SU-DHL-6 (cell line): ENCODE results near the gene LRRFIP1.

Experiments
- H2AFZ ChIP-seq: fragments of 200-600 bp; sonication (generic); 2 replicates; pipeline ENCODE4 v1.6.1; 2014; ENCODE audit warnings: low read depth, mild to moderate bottlenecking, moderate library complexity, mixed read lengths, antibody characterized with exemption, low read length; ENCODE audit not compliant: severe bottlenecking
- H3F3A ChIP-seq: fragments of 200-600 bp; shearing (Covaris generic); 2 replicates; pipeline ENCODE4 v1.6.0; 2016; ENCODE audit warnings: antibody characterized with exemption, mild to moderate bottlenecking; ENCODE audit not compliant: insufficient read depth
- H3K27ac ChIP-seq: fragments of 200-600 bp; sonication (generic); 2 replicates; pipeline ENCODE4 v1.5.1; 2016; ENCODE audit warnings: low read depth, mild to moderate bottlenecking, low read length, moderate library complexity, mixed read lengths
- H3K27me3 ChIP-seq: fragments of 200-600 bp; sonication (generic), shearing (Covaris generic); 2 replicates; pipeline ENCODE4 v1.6.0; 2014; ENCODE audit warnings: mild to moderate bottlenecking, low read length
- H3K36me3 ChIP-seq: fragments of 200-600 bp; sonication (generic); 2 replicates; pipeline ENCODE4 v1.6.1; 2014; ENCODE audit warnings: mild to moderate bottlenecking, low read length, mixed read lengths
- H3K4me2 ChIP-seq: fragments of 300-600, 200-600 bp; shearing (Covaris generic), sonication (generic); 2 replicates; pipeline ENCODE4 v1.6.0; 2014; ENCODE audit warnings: low read length, low read depth, mild to moderate bottlenecking; ENCODE audit not compliant: poor library complexity, severe bottlenecking
- H3K4me3 ChIP-seq: fragments of 200-600 bp; sonication (generic); 2 replicates; pipeline ENCODE4 v1.5.1; 2014; ENCODE audit warnings: antibody characterized with exemption, low read length, mild to moderate bottlenecking, mixed read lengths; ENCODE audit not compliant: insufficient read depth, poor library complexity, severe bottlenecking
- H3K79me2 ChIP-seq: fragments of 200-600 bp; sonication (generic); 2 replicates; pipeline ENCODE4 v1.6.1; 2014; ENCODE audit warnings: mild to moderate bottlenecking, low read length, moderate library complexity; ENCODE audit not compliant: insufficient read depth
- H3K9ac ChIP-seq: fragments of 200-600 bp; sonication (generic); 2 replicates; pipeline ENCODE4 v1.7.0; 2014; ENCODE audit warnings: mild to moderate bottlenecking, low read length
- H3K9me2 ChIP-seq: fragments of 200-600 bp; sonication (generic); replicated peaks from 2 replicates; pipeline ENCODE4 v1.6.1; 2014; ENCODE audit warnings: low read length; ENCODE audit not compliant: insufficient read depth
- H3K9me3 ChIP-seq: fragments of 200-600 bp; sonication (generic); 2 replicates; pipeline ENCODE4 v1.6.1; 2014; ENCODE audit warnings: low read length, mixed read lengths; ENCODE audit not compliant: insufficient read depth
- H4K20me1 ChIP-seq: fragments of 200-600 bp; sonication (generic); 2 replicates; pipeline ENCODE4 v1.6.1; 2014; ENCODE audit warnings: low read depth, mild to moderate bottlenecking, antibody characterized with exemption, low read length, moderate library complexity, mixed read lengths
- CTCF ChIP-seq: fragments of 200-600 bp; sonication (generic); IDR thresholded peaks from one replicate; pipeline ENCODE4 v1.5.1; 2017; ENCODE audit warnings: antibody characterized with exemption, mild to moderate bottlenecking, low read length, moderate library complexity; ENCODE audit not compliant: insufficient read depth, poor library complexity, severe bottlenecking
- EZH2phosphoT487 ChIP-seq: fragments of 200-600 bp; sonication (generic), shearing (Covaris generic); conservative IDR thresholded peaks from 2 replicates; pipeline ENCODE4 v1.6.1; 2018; ENCODE audit warnings: mild to moderate bottlenecking, antibody characterized with exemption, low read length, moderate library complexity, mixed read lengths

The LRRFIP1 gene

GRCh38 chr2:237623428-237624403 lies 3.7 kb upstream of the LRRFIP1 start:
- Histone ChIP-seq H3K4me2 (no peak overlapping the region), H4K20me1 (no peaks in the 10 kb centered on the region), H3F3A (no peaks in the 10 kb centered on the region), H3K27ac (no peak overlapping the region), H3K9me3 (no peaks in the 10 kb centered on the region), H3K9me2 (no peaks in the 10 kb centered on the region), H3K9ac (no peak overlapping the region), H3K4me3 (no peak overlapping the region), H3K27me3 (no peaks in the 10 kb centered on the region), H2AFZ (no peak overlapping the region), H3K79me2 (no peaks in the 10 kb centered on the region), H3K36me3 (no peaks in the 10 kb centered on the region)
- TF ChIP-seq CTCF (no peak), EZH2phosphoT487 (no peak)

GRCh38 chr2:237624565-237624964 lies 2.8 kb upstream of the LRRFIP1 start:
- Histone ChIP-seq H4K20me1 (no peaks in the 10 kb centered on the region), H3K27me3 (no peaks in the 10 kb centered on the region), H3K9me3 (no peaks in the 10 kb centered on the region), H3F3A (no peaks in the 10 kb centered on the region), H3K79me2 (no peaks in the 10 kb centered on the region), H3K36me3 (no peaks in the 10 kb centered on the region), H3K9me2 (no peaks in the 10 kb centered on the region), H3K27ac (no peak overlapping the region), H3K9ac (no peak overlapping the region), H2AFZ (no peak overlapping the region), H3K4me3 (no peak overlapping the region), H3K4me2 (no peak overlapping the region)
- TF ChIP-seq CTCF: no peak
- TF ChIP-seq EZH2phosphoT487: no peak

- no peak overlapping the region for H3K27ac ChIP-seq
- no peaks in the 10 kb centered on the region for H4K20me1 ChIP-seq
- H3K27me3 ChIP-seq: no peaks in the 10 kb centered on the region
- H3K79me2 ChIP-seq: no peaks in the 10 kb centered on the region
- TF ChIP-seq CTCF (no peak), EZH2phosphoT487 (no peak)
- no peak overlapping the region for H3K4me2 ChIP-seq
- H2AFZ ChIP-seq: no peak overlapping the region
- no peaks in the 10 kb centered on the region for H3K9me2 ChIP-seq
- H3K4me3 ChIP-seq: no peak overlapping the region
- H3K36me3 ChIP-seq: no peaks in the 10 kb centered on the region
- no peaks in the 10 kb centered on the region for H3K9me3 ChIP-seq
- no peak overlapping the region for H3K9ac ChIP-seq
- no peaks in the 10 kb centered on the region for H3F3A ChIP-seq
Measured at GRCh38 chr2:237625216-237625705, 2.1 kb upstream of the LRRFIP1 start.
